Measurements from ENCODE around the gene LDLRAD4.

LDLRAD4 gene

GRCh38 chr18:13532406-13533075, 314.0 kb downstream of the LDLRAD4 start:
- no peak overlapping the region for H2AFZ ChIP-seq (ENCODE audit: low read depth, low read length, severe bottlenecking)
- H3K9me2 ChIP-seq (replicated peaks; ENCODE audit: insufficient read depth, low read length), result no peaks in the 10 kb centered on the region
- no peak for TF ChIP-seq CTCF (IDR thresholded peaks at IDR 0.05; ENCODE audit: insufficient read depth, low read length, poor library complexity, severe bottlenecking)
- H4K20me1 ChIP-seq (ENCODE audit: low read depth, low read length), result no peaks in the 10 kb centered on the region
- H3K36me3 ChIP-seq (ENCODE audit: low read length), result no peaks in the 10 kb centered on the region
- no peaks in the 10 kb centered on the region for H3K27me3 ChIP-seq (ENCODE audit: low read length)
- no peak overlapping the region for H3K9ac ChIP-seq (ENCODE audit: low read length)
- no peaks in the 10 kb centered on the region for H3F3A ChIP-seq (ENCODE audit: insufficient read depth)
- no peaks in the 10 kb centered on the region for H3K9me3 ChIP-seq (ENCODE audit: insufficient read depth, low read length)
- no peak overlapping the region for H3K4me3 ChIP-seq (ENCODE audit: insufficient read depth, low read length, poor library complexity, severe bottlenecking)
- H3K27ac ChIP-seq (ENCODE audit: low read depth, low read length), result no peak overlapping the region
- H3K4me2 ChIP-seq (ENCODE audit: low read depth, low read length, poor library complexity, severe bottlenecking), result no peak overlapping the region
- no peaks in the 10 kb centered on the region for H3K79me2 ChIP-seq (ENCODE audit: insufficient read depth, low read length)

- H3K27ac ChIP-seq (ENCODE audit: low read depth, low read length), result no peak overlapping the region
- no peak overlapping the region for H3K4me2 ChIP-seq (ENCODE audit: low read depth, low read length, poor library complexity, severe bottlenecking)
- H3K9me2 ChIP-seq (replicated peaks; ENCODE audit: insufficient read depth, low read length), result no peaks in the 10 kb centered on the region
- H3K27me3 ChIP-seq (ENCODE audit: low read length), result no peaks in the 10 kb centered on the region
- H3K9ac ChIP-seq (ENCODE audit: low read length), result no peak overlapping the region
- no peaks in the 10 kb centered on the region for H3K9me3 ChIP-seq (ENCODE audit: insufficient read depth, low read length)
- no peak overlapping the region for H2AFZ ChIP-seq (ENCODE audit: low read depth, low read length, severe bottlenecking)
- no peaks in the 10 kb centered on the region for H4K20me1 ChIP-seq (ENCODE audit: low read depth, low read length)
- no peak overlapping the region for H3K4me3 ChIP-seq (ENCODE audit: insufficient read depth, low read length, poor library complexity, severe bottlenecking)
- TF ChIP-seq CTCF (IDR thresholded peaks at IDR 0.05; ENCODE audit: insufficient read depth, low read length, poor library complexity, severe bottlenecking) (no peak), EZH2phosphoT487 (conservative IDR thresholded peaks at IDR 0.05; ENCODE audit: low read length) (no peak)
- no peaks in the 10 kb centered on the region for H3K79me2 ChIP-seq (ENCODE audit: insufficient read depth, low read length)
- no peaks in the 10 kb centered on the region for H3K36me3 ChIP-seq (ENCODE audit: low read length)
- no peaks in the 10 kb centered on the region for H3F3A ChIP-seq (ENCODE audit: insufficient read depth)
Measured at GRCh38 chr18:13534631-13535030, 316.1 kb downstream of the LDLRAD4 start.

- H2AFZ ChIP-seq (ENCODE audit: low read depth, low read length, severe bottlenecking), result no peak overlapping the region
- no peak overlapping the region for H3K4me3 ChIP-seq (ENCODE audit: insufficient read depth, low read length, poor library complexity, severe bottlenecking)
- H3K9me3 ChIP-seq (ENCODE audit: insufficient read depth, low read length), result no peaks in the 10 kb centered on the region
- H3K9ac ChIP-seq (ENCODE audit: low read length), result no peak overlapping the region
- no peaks in the 10 kb centered on the region for H3K27me3 ChIP-seq (ENCODE audit: low read length)
- no peak overlapping the region for H3K27ac ChIP-seq (ENCODE audit: low read depth, low read length)
- no peaks in the 10 kb centered on the region for H3K9me2 ChIP-seq (replicated peaks; ENCODE audit: insufficient read depth, low read length)
- H3F3A ChIP-seq (ENCODE audit: insufficient read depth), result no peaks in the 10 kb centered on the region
- no peak overlapping the region for H3K4me2 ChIP-seq (ENCODE audit: low read depth, low read length, poor library complexity, severe bottlenecking)
- no peaks in the 10 kb centered on the region for H4K20me1 ChIP-seq (ENCODE audit: low read depth, low read length)
- no peaks in the 10 kb centered on the region for H3K79me2 ChIP-seq (ENCODE audit: insufficient read depth, low read length)
- no peaks in the 10 kb centered on the region for H3K36me3 ChIP-seq (ENCODE audit: low read length)
- TF ChIP-seq EZH2phosphoT487 (conservative IDR thresholded peaks at IDR 0.05; ENCODE audit: low read length) (no peak), CTCF (IDR thresholded peaks at IDR 0.05; ENCODE audit: insufficient read depth, low read length, poor library complexity, severe bottlenecking) (no peak)
Measured at GRCh38 chr18:13536578-13536977, 318.0 kb downstream of the LDLRAD4 start.

Measured in SU-DHL-6 (cell line).